GM13977 (cell line): ENCODE measurements around the gene QRICH1.
A peak's percentile ranks its signal among the peaks of the same experiment; 100 is the strongest.

Source experiments
- DNase-seq: peaks from one replicate; pipeline ENCODE4 v3.0.0; 2012; ENCODE audit warnings: low spot score
- in situ Hi-C: fragments of 300-500 bp; cut with MboI; formaldehyde crosslinking; loops from one replicate; pipeline ENCODE4 v1.12.0; 2022; ENCODE audit warnings: low sequenced_read_pairs, low pct_unique_long_range_greater_than_20kb, mixed read lengths, inconsistent platforms; ENCODE audit not compliant: unreplicated experiment
- TF ChIP-seq, protein P1 (sequence below): IDR thresholded peaks from 2 replicates; pipeline ENCODE4 v1.5.1; 2012; ENCODE audit warnings: mild to moderate bottlenecking, control low read depth; ENCODE audit not compliant: insufficient read depth; ENCODE audit errors: extremely low read depth, missing control alignments

The QRICH1 gene

GRCh38 chr3:49030321-49030720 lies 63.5 kb downstream of the QRICH1 start:
- TF ChIP-seq, protein P1, sequence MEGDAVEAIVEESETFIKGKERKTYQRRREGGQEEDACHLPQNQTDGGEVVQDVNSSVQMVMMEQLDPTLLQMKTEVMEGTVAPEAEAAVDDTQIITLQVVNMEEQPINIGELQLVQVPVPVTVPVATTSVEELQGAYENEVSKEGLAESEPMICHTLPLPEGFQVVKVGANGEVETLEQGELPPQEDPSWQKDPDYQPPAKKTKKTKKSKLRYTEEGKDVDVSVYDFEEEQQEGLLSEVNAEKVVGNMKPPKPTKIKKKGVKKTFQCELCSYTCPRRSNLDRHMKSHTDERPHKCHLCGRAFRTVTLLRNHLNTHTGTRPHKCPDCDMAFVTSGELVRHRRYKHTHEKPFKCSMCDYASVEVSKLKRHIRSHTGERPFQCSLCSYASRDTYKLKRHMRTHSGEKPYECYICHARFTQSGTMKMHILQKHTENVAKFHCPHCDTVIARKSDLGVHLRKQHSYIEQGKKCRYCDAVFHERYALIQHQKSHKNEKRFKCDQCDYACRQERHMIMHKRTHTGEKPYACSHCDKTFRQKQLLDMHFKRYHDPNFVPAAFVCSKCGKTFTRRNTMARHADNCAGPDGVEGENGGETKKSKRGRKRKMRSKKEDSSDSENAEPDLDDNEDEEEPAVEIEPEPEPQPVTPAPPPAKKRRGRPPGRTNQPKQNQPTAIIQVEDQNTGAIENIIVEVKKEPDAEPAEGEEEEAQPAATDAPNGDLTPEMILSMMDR, result no peak
- DNase-seq, result no peak
- in situ Hi-C loops, result no loop called here

DNA sequence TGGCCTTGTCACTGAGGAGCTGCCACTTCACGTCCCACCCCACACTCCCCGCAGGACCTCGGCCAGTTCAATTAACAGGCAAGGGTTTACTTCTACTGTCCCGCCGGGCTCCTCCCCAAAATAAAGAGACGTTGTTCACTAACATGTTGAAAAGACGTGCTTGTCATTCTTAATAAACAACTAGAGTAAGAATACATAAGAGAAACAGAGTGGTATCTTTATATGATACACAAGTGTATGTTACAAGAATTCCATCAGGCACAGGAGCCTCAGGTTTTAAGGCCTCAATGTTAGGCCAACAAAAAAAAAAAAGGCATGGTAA lies 64.3 kb downstream of the QRICH1 start:
- in situ Hi-C loops, result no loop called here
- no peak for DNase-seq
- TF ChIP-seq, protein P1, result no peak

- peak; percentile 88 for DNase-seq
- in situ Hi-C loops, result no loop called here
- TF ChIP-seq, protein P1, result peak; percentile 23
These were observed 65.0 kb downstream of the QRICH1 start, which contains the start of gene IMPDH2 for GRCh38 chr3:49028673-49029562. Gene IMPDH2, minus strand, starts transcription at chr3:49029398. Its CDS starts 48 bp downstream, at chr3:49029350.

GRCh38 chr3:49028298-49028672 lies 65.6 kb downstream of the QRICH1 start:
- TF ChIP-seq, protein P1, result no peak
- in situ Hi-C loops, result no loop called here
- DNase-seq, result no peak

GRCh38 chr3:49027634-49028033 lies 66.2 kb downstream of the QRICH1 start:
- no peak for DNase-seq
- TF ChIP-seq, protein P1, result no peak
- in situ Hi-C loops, result no loop called here

DNA sequence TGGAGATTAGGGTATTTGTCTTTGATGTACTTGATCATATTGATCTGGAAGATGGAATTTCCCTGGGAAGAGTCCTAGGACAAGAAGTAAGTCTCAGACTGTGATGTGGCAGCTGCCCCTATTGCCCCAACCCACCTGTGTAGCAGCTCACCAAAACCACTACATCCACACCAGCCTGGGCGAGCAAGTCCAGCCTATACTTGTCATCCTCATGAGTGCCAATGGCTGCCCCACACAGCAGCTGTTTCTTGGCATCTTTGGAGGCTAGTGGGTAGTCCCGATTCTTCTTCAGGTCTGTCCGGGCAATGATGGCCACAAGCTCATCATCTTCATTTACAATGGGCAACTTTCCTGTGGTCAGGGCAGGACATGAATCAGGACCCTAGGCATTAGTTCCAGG lies 67.3 kb downstream of the QRICH1 start:
- in situ Hi-C loops, result no loop called here
- TF ChIP-seq, protein P1, result no peak
- no peak for DNase-seq
